Measurements from ENCODE around the gene DMAC2. TPM values are rescaled to one million over a fixed set of nuclear protein-coding genes. Genes with fewer than 3 reads are reported as not detected.
A peak's percentile ranks its signal among the peaks of the same experiment; 100 is the strongest.

The DMAC2 gene
- total RNA-seq, 2 experiments from 2014 or later = 47.6 to 51.5 TPM

- ChIA-PET POLR2A (interaction anchor here (0.9 kb wide), 1 partner anchor 97 kb away, joined by 3 read pairs; no protein-coding TSS in a partner anchor), CTCF (interaction anchor here (1.0 kb wide), 1 partner anchor 155 kb away, joined by 3 read pairs; no protein-coding TSS in a partner anchor)
- H3K27ac Mint-ChIP-seq = no peak within 1 kb of the TSS
- no peaks in the 10 kb centered on the region for H3K9me3 Mint-ChIP-seq
- no peak for DNase-seq
- intact Hi-C loops (cut with micrococcal nuclease) = no loop called here
- ATAC-seq = no peak
- no peak within 1 kb of the TSS for H3K4me3 Mint-ChIP-seq
- H3K36me3 Mint-ChIP-seq (ENCODE audit: low read depth) = peaks cover 2% of the 10 kb centered on the region
- TF ChIP-seq, protein P1, sequence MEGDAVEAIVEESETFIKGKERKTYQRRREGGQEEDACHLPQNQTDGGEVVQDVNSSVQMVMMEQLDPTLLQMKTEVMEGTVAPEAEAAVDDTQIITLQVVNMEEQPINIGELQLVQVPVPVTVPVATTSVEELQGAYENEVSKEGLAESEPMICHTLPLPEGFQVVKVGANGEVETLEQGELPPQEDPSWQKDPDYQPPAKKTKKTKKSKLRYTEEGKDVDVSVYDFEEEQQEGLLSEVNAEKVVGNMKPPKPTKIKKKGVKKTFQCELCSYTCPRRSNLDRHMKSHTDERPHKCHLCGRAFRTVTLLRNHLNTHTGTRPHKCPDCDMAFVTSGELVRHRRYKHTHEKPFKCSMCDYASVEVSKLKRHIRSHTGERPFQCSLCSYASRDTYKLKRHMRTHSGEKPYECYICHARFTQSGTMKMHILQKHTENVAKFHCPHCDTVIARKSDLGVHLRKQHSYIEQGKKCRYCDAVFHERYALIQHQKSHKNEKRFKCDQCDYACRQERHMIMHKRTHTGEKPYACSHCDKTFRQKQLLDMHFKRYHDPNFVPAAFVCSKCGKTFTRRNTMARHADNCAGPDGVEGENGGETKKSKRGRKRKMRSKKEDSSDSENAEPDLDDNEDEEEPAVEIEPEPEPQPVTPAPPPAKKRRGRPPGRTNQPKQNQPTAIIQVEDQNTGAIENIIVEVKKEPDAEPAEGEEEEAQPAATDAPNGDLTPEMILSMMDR (IDR thresholded peaks at IDR 0.05) = no peak
- peaks cover 10% of the 10 kb centered on the region for H3K4me1 Mint-ChIP-seq (ENCODE audit: low read depth)
- H3K27me3 Mint-ChIP-seq = peaks cover 10% of the 10 kb centered on the region
Observed at GRCh38 chr19:41442473-41443355, 3.0 kb upstream of the DMAC2 start, which contains the start of gene ERICH4. ERICH4 (plus strand) TSS chr19:41443156; CDS start chr19:41443170, 14 bp downstream.

- ChIA-PET POLR2A (interaction anchor here (0.9 to 3.2 kb wide), 2 partner anchors 8 to 95 kb away, joined by 3 to 14 read pairs; no protein-coding TSS in a partner anchor), CTCF (interaction anchor here (2.8 kb wide), 1 partner anchor 8 kb away, joined by 32 read pairs; no protein-coding TSS in a partner anchor)
- no peak overlapping the region for H3K4me3 Mint-ChIP-seq
- H3K27me3 Mint-ChIP-seq = peaks cover 5% of the 10 kb centered on the region
- intact Hi-C loops (cut with micrococcal nuclease) = no loop called here
- TF ChIP-seq, protein P1 (IDR thresholded peaks at IDR 0.05) = no peak
- H3K4me1 Mint-ChIP-seq (ENCODE audit: low read depth) = peaks cover 17% of the 10 kb centered on the region
- H3K27ac Mint-ChIP-seq = no peak overlapping the region
- no peak for DNase-seq
- ATAC-seq = no peak
- H3K36me3 Mint-ChIP-seq (ENCODE audit: low read depth) = peaks cover 8% of the 10 kb centered on the region
- no peaks in the 10 kb centered on the region for H3K9me3 Mint-ChIP-seq
Observed at GRCh38 chr19:41441321-41441945, 1.7 kb upstream of the DMAC2 start.

DNA sequence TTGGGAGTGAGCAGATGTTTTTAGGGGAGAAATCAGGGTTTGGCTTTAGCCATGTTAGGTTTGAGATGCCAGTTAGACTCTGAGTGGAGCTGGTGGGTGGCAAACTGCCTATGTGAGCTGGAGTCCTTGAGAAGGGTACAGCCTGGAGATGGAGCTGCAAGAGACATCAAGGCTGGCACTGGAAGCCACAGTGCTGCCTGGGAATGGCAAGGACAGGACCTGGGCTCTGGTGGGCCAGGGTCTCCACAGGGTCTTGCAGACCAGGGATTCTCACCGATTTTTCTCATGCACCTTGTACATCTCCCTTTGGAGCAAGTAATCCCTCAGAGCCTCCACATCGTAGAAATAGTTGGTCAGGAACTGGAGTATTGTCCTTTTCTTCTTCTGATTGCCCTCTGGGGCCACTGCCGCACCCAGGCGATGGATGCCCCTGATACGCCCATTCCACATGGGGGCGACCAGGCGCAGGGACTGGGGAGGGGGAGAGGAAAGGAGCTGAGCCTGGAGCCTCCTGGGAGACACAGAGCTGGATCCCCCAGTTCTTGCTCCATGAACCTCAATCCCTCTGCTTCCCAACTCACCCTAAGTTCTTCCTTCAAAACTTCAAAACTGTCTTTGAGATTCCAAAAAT, 1.7 kb downstream of the DMAC2 start:
- H3K27me3 Mint-ChIP-seq = no peaks in the 10 kb centered on the region
- ATAC-seq (no peak), DNase-seq (no peak)
- H3K4me3 Mint-ChIP-seq = peak overlapping the region; percentile 34
- peaks cover 9% of the 10 kb centered on the region for H3K36me3 Mint-ChIP-seq (ENCODE audit: low read depth)
- H3K9me3 Mint-ChIP-seq = no peaks in the 10 kb centered on the region
- TF ChIP-seq, protein P1 (IDR thresholded peaks at IDR 0.05) = no peak
- peaks cover 17% of the 10 kb centered on the region for H3K4me1 Mint-ChIP-seq (ENCODE audit: low read depth)
- intact Hi-C loops (cut with micrococcal nuclease) = no loop called here
- ChIA-PET POLR2A (interaction anchor here (2.7 to 3.2 kb wide), 2 partner anchors 10 to 11 kb away, joined by 13 to 14 read pairs; no protein-coding TSS in a partner anchor), CTCF (interaction anchor here (1.0 kb wide), 1 partner anchor 269 kb away, joined by 3 read pairs; no protein-coding TSS in a partner anchor)
- no peak overlapping the region for H3K27ac Mint-ChIP-seq

- Mint-ChIP-seq H3K4me3 (no peak overlapping the region), H3K9me3 (no peaks in the 10 kb centered on the region), H3K36me3 (ENCODE audit: low read depth) (peaks cover 18% of the 10 kb centered on the region), H3K27me3 (no peaks in the 10 kb centered on the region), H3K27ac (no peak overlapping the region), H3K4me1 (ENCODE audit: low read depth) (peaks cover 17% of the 10 kb centered on the region)
- TF ChIP-seq, protein P1 (IDR thresholded peaks at IDR 0.05) = no peak
- intact Hi-C loops (cut with micrococcal nuclease) = no loop called here
- CTCF ChIA-PET = interaction anchor here (0.8 to 1.5 kb wide), 3 partner anchors 12 to 270 kb away, joined by 3 to 4 read pairs (median 3); no protein-coding TSS in a partner anchor
- ATAC-seq (no peak), DNase-seq (no peak)
- POLR2A ChIA-PET = no interaction called here
Observed at GRCh38 chr19:41436674-41436951, 3.1 kb downstream of the DMAC2 start.

All from activated CD8-positive, alpha-beta T cell treated with anti-CD3 and anti-CD28 coated beads for 36 hours (primary cell).